DMS114 treated with DMSO at 0.1 percent for 48 hours (cell line): ENCODE measurements around the gene SHC2.

Experiments used
- DNase-seq: peaks from one replicate; lab custom pipeline; 2025; ENCODE audit not compliant: unreplicated experiment; lab: John Stamatoyannopoulos, UW

The SHC2 gene, protein sequence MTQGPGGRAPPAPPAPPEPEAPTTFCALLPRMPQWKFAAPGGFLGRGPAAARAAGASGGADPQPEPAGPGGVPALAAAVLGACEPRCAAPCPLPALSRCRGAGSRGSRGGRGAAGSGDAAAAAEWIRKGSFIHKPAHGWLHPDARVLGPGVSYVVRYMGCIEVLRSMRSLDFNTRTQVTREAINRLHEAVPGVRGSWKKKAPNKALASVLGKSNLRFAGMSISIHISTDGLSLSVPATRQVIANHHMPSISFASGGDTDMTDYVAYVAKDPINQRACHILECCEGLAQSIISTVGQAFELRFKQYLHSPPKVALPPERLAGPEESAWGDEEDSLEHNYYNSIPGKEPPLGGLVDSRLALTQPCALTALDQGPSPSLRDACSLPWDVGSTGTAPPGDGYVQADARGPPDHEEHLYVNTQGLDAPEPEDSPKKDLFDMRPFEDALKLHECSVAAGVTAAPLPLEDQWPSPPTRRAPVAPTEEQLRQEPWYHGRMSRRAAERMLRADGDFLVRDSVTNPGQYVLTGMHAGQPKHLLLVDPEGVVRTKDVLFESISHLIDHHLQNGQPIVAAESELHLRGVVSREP

DNA sequence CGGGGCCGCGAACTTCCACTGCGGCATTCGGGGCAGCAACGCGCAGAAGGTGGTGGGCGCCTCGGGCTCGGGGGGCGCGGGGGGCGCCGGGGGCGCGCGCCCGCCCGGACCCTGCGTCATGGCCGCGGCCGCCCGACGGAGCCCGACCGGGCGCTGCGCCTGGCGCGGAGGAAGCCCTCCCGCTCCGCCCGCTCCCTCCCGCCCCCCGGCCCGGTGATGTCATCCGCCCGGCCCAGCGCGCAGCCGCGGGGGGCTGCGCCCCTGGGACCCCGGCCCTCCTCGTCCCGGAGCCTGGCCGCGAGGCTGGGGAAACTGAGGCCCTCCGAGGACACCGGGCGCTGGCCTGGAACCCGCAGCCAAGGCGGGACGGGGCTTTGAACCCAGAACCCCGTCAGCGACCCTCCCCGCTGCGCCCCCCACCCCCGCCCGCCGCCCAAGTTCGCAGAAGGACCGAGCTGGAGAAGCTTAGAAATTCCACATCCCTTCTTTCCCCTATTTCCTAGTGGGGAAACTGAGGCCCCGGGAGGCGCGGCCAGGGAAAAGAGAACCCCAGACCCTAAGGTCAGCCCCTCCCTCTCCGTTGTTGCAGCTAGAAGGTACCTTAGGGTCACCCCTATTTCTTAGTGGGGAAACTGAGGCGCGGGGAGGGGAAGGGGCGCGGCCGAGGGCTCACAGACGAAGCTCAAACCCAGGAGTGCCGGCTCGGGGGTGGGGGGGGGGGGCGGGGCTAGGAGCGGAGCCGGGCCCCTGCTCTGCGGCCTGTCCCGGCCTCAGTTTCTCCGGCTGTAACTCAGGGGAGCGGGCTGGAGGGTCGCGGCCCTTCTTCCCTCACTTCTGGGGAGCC, at the start of gene SHC2:
SHC2 (minus strand) TSS at position 157 of the 844 bp plus-strand sequence; CDS start at position 120, 37 bp downstream.
- DNase-seq = no peak

GRCh38 chr19:508204-509150, 47.6 kb upstream of the SHC2 start:
- no peak for DNase-seq

DNA sequence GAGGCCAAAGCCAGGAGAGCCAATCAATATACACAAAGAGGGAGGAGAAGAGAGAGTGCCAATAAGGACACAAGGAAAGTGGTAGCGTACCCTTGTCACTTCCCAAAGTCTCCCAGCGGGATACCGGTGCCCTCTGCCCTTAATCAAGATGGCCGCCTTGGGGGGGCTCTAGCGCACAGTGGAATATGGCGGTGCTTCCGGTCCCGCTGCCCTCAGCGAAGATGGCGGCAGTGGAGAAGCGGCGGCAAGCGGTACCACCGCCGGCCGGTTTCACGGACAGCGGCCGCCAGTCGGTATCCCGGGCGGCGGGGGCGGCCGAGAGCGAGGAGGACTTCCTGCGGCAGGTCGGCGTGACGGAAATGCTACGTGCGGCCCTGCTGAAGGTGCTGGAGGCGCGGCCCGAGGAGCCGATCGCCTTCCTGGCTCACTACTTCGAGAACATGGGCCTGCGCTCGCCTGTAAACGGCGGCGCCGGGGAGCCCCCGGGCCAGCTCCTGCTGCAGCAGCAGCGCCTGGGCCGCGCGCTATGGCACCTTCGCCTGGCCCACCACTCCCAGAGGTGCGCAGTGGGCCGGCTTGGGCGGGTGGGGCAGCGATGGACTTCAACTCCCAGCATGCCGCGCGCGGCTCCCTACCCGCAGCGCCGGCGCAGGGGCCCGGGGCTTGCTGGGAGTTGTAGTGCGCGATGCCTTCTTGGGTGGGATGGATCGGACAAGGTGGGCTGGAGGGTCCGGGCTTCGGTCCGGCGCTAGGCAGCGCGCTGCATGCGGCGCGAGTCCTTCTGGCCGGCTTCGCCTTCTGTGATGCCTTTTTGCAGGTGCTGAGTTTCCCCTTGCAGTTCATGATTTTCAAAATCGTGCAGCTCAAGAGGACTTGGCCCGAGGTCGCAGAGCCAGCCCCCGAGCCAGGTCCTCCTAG, 46.7 kb upstream of the SHC2 start, which contains the start of gene TPGS1:
TPGS1 (plus strand) TSS at position 212 of the 918 bp plus-strand sequence; CDS start at position 222, 10 bp downstream.
- peak; percentile 53 for DNase-seq

- peak; percentile 93 for DNase-seq
Observed at GRCh38 chr19:506404-507285, 45.8 kb upstream of the SHC2 start.

DNA sequence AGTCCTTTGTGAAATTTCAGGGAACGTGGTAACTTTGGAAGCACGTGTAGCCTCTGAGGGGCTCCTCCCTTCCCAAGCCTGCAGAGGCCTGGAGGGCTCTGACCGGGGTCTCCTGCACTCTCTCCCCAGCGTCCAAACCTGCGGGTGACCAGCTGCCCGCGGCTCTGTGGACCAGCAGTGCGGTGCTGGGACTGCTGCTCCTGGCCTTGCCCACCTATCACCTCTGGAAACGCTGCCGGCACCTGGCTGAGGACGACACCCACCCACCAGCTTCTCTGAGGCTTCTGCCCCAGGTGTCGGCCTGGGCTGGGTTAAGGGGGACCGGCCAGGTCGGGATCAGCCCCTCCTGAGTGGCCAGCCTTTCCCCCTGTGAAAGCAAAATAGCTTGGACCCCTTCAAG, 43.8 kb upstream of the SHC2 start:
- DNase-seq = no peak

GRCh38 chr19:501646-502045, 40.8 kb upstream of the SHC2 start:
- DNase-seq = no peak

- DNase-seq = no peak
Observed at GRCh38 chr19:498977-499623, 38.3 kb upstream of the SHC2 start.

DNA sequence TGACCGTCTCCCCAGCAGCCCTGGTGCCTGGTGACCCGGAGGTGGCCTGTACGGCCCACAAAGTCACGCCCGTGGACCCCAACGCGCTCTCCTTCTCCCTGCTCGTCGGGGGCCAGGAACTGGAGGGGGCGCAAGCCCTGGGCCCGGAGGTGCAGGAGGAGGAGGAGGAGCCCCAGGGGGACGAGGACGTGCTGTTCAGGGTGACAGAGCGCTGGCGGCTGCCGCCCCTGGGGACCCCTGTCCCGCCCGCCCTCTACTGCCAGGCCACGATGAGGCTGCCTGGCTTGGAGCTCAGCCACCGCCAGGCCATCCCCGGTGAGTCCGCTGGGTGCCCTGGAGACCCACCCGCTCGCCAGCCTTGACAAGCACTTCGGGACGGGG, 37.7 kb upstream of the SHC2 start:
- DNase-seq = no peak

GRCh38 chr19:497869-498510, 37.2 kb upstream of the SHC2 start:
- no peak for DNase-seq

DNA sequence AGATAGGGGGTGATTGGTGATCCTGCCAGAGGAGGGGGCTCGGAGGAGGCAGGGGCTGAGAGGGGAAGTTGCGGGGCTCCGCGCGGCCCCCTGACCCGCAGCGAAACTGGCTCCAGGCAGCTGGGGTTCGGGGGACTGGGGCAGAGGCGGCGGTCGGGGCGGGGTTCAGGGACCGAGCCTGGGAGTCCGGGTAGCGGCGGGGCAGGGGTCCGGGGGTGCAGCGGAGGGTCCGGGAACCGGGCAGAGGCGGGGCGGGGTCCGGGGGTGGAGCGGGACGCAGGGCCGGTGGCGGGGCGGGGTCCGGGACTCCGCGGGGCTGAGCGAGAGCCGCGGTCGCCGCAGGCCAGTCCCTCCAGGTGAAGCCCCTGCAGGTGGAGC, 36.6 kb upstream of the SHC2 start:
- DNase-seq = no peak

DNA sequence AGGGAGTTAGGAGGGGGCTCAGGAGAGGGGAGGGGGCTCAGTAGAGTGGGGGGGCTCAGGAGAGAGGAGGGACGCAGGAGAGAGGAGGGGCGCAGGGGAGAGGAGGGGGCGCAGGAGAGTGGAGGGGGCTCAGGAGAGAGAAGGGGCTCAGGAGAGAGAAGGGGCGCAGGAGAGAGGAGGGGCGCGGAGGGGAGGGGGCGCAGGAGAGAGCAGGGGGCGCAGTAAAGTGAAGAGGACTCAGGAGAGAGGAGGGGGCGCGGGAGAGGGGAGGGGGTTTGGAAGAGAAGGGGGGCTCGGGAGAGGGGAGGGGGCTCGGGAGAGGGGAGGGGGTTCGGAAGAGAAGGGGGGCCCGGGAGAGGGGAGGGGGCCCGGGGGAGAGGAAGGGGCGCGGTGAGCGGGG, 36.2 kb upstream of the SHC2 start:
- DNase-seq = no peak

DNA sequence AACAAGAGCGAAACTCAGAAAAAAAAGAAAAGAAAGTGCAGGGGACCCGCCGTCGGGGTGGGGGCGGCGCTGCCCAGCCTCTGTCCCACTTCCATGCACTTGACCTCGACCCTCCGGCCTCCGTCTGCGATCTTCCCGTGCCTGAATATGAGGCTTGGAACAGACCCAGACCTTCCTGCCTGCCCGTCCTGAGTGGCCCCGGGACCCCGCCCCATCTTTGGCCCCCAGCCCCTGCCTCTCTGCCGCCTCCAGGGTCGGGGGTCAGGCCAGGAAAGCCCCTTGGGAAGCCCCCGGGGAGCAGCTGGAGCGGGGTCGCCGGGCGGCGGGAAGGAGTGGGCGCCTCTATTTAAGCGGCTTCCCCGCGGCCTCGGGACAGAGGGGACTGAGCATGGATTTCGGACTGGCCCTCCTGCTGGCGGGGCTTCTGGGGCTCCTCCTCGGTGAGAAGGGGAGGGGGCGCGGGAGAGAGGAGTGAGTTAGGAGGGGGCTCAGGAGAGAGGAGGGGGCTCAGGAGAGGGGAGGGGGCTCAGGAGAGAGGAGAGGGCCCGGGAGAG, 35.4 kb upstream of the SHC2 start, which contains the start of gene MADCAM1:
MADCAM1 (plus strand) TSS at position 375 of the 554 bp plus-strand sequence; CDS start at position 389, 14 bp downstream.
- DNase-seq = no peak

DNA sequence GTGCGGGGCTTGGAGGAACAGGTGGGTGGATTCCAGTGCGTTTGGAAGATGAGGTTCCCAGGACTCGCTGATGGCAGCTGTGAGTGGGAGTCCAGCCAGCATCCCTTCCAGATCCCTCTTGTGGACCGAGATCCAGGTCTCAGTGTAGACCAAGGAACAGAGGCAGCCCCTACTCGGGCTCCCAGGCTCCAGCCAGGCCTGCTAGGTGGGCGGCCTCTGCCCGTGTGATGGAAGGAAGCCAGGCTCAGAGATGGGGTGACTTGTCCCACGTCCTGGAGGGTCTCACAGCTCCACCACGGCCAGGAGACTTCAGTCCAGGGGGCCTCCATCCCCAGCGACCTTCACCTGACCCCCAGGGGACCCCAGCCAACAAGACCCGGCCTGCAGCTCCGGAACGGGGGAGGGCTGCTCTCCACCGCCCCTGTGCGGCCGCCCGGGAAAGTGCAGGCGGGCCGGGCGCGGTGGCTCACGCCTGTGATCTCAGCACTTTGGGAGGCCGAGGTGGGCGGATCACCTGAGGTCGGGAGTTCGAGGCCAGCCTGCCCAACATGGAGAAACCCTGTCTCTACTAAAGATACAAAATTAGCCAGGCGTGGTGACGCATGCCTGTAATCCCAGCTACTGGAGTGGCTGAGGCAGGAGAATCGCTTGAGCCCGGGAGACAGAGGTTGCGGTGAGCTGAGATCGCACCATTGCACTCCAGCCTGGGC, 34.7 kb upstream of the SHC2 start:
- no peak for DNase-seq

DNA sequence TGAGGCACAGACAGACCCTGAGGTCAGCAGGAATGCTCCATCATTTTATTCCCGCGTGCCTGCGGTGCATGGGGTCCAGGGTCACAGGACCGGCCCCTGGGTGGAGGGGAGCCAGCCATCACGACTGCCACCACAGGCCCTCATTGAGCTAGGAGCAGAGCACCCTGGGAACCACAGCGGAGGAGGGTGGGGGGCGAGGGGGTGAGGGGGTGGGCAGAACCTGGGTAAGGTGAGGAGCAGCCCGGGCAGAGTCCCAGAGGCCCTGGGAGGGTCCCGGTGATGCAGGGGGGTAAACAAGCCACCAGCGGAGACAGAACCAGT, 34.2 kb upstream of the SHC2 start:
- DNase-seq = no peak

GRCh38 chr19:494171-495080, 33.6 kb upstream of the SHC2 start:
- DNase-seq = no peak
